Measurements from ENCODE around the gene CASK.

- TF ChIP-seq CTCF (IDR thresholded peaks at IDR 0.05; ENCODE audit: poor library complexity, severe bottlenecking) (no peak), RAD21 (conservative IDR thresholded peaks at IDR 0.05) (no peak), EZH2 (IDR thresholded peaks at IDR 0.05; ENCODE audit: borderline replicate concordance, insufficient read depth, low read length, poor library complexity, severe bottlenecking) (no peak), SMC3 (conservative IDR thresholded peaks at IDR 0.05; ENCODE audit: poor library complexity) (no peak), EP300 (conservative IDR thresholded peaks at IDR 0.05; ENCODE audit: poor library complexity, severe bottlenecking) (no peak), REST (IDR thresholded peaks at IDR 0.05; ENCODE audit: borderline replicate concordance) (no peak), POLR2AphosphoS5 (IDR thresholded peaks at IDR 0.05) (no peak), TAF1 (IDR thresholded peaks at IDR 0.05; ENCODE audit: low read depth) (no peak), MXI1 (conservative IDR thresholded peaks at IDR 0.05; ENCODE audit: poor library complexity, severe bottlenecking) (no peak)
Observed at GRCh38 chrX:41590641-41591040, 332.7 kb downstream of the CASK start.
